OCI-LY1 (cell line): ENCODE measurements around the gene TSR3.

Experiments
- H2AFZ ChIP-seq: fragments of 200-600 bp; sonication (generic), shearing (Covaris generic); 2 replicates; pipeline ENCODE4 v1.6.0; 2014; ENCODE audit warnings: antibody characterized with exemption, mild to moderate bottlenecking, low read length
- H3F3A ChIP-seq: fragments of 200-600 bp; sonication (generic), shearing (Covaris generic); 2 replicates; pipeline ENCODE4 v1.6.0; 2014; ENCODE audit warnings: mild to moderate bottlenecking, antibody characterized with exemption, low read length, moderate library complexity; ENCODE audit not compliant: insufficient read depth
- H3K27ac ChIP-seq: fragments of 200-600 bp; sonication (generic); 2 replicates; pipeline ENCODE4 v1.5.1; 2014; ENCODE audit warnings: low read length, mixed run types, mild to moderate bottlenecking, low read depth; ENCODE audit not compliant: poor library complexity, severe bottlenecking
- H3K27me3 ChIP-seq: fragments of 200-600 bp; sonication (generic); 2 replicates; pipeline ENCODE4 v1.6.0; 2014; ENCODE audit warnings: antibody characterized with exemption, mild to moderate bottlenecking, low read length, moderate library complexity; ENCODE audit not compliant: insufficient read depth
- H3K36me3 ChIP-seq: fragments of 200-600 bp; sonication (generic); 2 replicates; pipeline ENCODE4 v1.6.1; 2014; ENCODE audit warnings: mild to moderate bottlenecking, antibody characterized with exemption, low read length, moderate library complexity, mixed read lengths; ENCODE audit not compliant: insufficient read depth
- H3K4me1 ChIP-seq: fragments of 200-600 bp; sonication (generic); 2 replicates; pipeline ENCODE4 v1.5.1; 2014; ENCODE audit warnings: mild to moderate bottlenecking, low read length, moderate library complexity; ENCODE audit not compliant: insufficient read depth, severe bottlenecking
- H3K4me2 ChIP-seq: fragments of 200-600 bp; sonication (generic), shearing (Covaris generic); 2 replicates; pipeline ENCODE4 v1.6.1; 2014; ENCODE audit warnings: low read length
- H3K4me3 ChIP-seq: fragments of 200-600 bp; sonication (generic); 2 replicates; pipeline ENCODE4 v1.5.1; 2014; ENCODE audit warnings: low read length, low read depth, mild to moderate bottlenecking, mixed read lengths; ENCODE audit not compliant: poor library complexity, severe bottlenecking
- H3K79me2 ChIP-seq: fragments of 200-600 bp; shearing (Covaris generic); 2 replicates; pipeline ENCODE4 v1.6.1; 2016; ENCODE audit warnings: mixed run types, low read length, mixed read lengths; ENCODE audit not compliant: insufficient read depth
- H3K9ac ChIP-seq: fragments of 200-600 bp; sonication (generic), shearing (Covaris generic); 2 replicates; pipeline ENCODE4 v1.6.1; 2014; ENCODE audit warnings: mild to moderate bottlenecking, low read length, mixed read lengths
- H3K9me2 ChIP-seq: fragments of 200-600 bp; sonication (generic), shearing (Covaris generic); 2 replicates; pipeline ENCODE4 v1.6.1; 2014; ENCODE audit warnings: low read depth, mild to moderate bottlenecking, low read length, mixed read lengths
- H3K9me3 ChIP-seq: fragments of 200-600 bp; shearing (Covaris generic); 2 replicates; pipeline ENCODE4 v1.6.1; 2014; ENCODE audit warnings: low read length, mixed read lengths
- H4K20me1 ChIP-seq: fragments of 200-600 bp; sonication (generic), shearing (Covaris generic); 2 replicates; pipeline ENCODE4 v1.6.0; 2016; ENCODE audit warnings: mild to moderate bottlenecking, low read length; ENCODE audit not compliant: insufficient read depth
- EZH2 ChIP-seq: fragments of 200-600 bp; sonication (generic), shearing (Covaris generic); IDR thresholded peaks from 2 replicates; pipeline ENCODE4 v1.8.0; 2017; ENCODE audit warnings: borderline replicate concordance, mixed run types, mild to moderate bottlenecking, antibody characterized with exemption, low read length, moderate library complexity, mixed read lengths
- TF ChIP-seq, protein P1 (sequence below): fragments of 200-600 bp; sonication (generic), shearing (Covaris generic); IDR thresholded peaks from 2 replicates; pipeline ENCODE4 v1.5.1; 2017; ENCODE audit warnings: mild to moderate bottlenecking, antibody characterized with exemption, low read length, moderate library complexity, mixed read lengths

TSR3 gene

DNA sequence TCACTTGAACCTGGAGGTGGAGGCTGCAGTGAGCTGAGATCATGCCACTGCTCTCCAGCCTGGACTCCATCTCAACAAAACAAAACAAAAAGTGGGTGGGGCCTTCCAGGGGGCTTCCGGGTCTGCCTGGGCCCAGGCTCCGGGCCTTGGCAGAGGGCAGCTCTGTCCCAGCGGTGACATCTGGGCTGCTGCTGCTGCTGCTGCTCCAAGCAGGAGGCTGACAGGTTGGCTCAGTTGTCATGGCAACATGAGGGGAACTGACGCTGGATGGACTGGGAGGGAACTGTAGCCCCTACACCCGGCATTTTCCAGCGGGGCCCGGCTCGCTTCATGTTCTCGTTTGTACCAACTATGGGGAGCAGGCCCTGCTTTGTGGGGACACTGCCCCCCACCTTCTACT, 14.2 kb downstream of the TSR3 start:
- H3K4me2 ChIP-seq: peak overlapping the region; percentile 8; the same call in 1 of the 2 replicates

DNA sequence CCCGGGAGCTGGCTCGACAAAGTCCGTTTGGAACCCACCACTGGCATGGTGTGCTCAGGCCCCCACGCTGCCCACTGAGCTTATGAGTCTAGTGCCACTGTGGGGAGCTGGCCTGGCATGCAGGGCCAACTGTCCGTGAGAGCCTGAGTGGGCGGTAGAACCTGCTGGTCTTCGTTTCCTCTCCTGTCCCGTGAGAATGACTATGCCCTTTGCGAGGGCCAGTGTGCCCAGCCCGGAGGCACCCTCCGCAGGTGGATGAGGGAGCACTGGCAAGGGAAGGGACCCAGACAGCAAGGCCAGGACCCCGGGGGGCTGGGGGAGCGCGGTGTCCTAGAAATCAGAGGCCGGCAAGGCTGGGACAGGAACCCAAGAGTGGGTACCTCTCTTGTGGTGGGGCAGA, 15.1 kb downstream of the TSR3 start:
- Histone ChIP-seq H3K9me2 (no peaks in the 10 kb centered on the region), H3K4me3 (no peak overlapping the region), H3F3A (no peaks in the 10 kb centered on the region; the same call in 1 of the 2 replicates)

More for the DNA sequence above, 14.2 kb downstream of the TSR3 start:
- H3K9me2 ChIP-seq: no peaks in the 10 kb centered on the region
- peak overlapping the region; percentile 14 for H3K4me3 ChIP-seq
- peaks cover 16% of the 10 kb centered on the region; the same call in 1 of the 2 replicates for H3K27me3 ChIP-seq
- TF ChIP-seq EZH2: no peak
- TF ChIP-seq, protein P1, sequence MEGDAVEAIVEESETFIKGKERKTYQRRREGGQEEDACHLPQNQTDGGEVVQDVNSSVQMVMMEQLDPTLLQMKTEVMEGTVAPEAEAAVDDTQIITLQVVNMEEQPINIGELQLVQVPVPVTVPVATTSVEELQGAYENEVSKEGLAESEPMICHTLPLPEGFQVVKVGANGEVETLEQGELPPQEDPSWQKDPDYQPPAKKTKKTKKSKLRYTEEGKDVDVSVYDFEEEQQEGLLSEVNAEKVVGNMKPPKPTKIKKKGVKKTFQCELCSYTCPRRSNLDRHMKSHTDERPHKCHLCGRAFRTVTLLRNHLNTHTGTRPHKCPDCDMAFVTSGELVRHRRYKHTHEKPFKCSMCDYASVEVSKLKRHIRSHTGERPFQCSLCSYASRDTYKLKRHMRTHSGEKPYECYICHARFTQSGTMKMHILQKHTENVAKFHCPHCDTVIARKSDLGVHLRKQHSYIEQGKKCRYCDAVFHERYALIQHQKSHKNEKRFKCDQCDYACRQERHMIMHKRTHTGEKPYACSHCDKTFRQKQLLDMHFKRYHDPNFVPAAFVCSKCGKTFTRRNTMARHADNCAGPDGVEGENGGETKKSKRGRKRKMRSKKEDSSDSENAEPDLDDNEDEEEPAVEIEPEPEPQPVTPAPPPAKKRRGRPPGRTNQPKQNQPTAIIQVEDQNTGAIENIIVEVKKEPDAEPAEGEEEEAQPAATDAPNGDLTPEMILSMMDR: no peak
- no peaks in the 10 kb centered on the region for H3K36me3 ChIP-seq
- H3K4me1 ChIP-seq: peaks cover 24% of the 10 kb centered on the region
- H3K27ac ChIP-seq: no peak overlapping the region
- no peaks in the 10 kb centered on the region for H3K79me2 ChIP-seq
- no peaks in the 10 kb centered on the region; the same call in 1 of the 2 replicates for H3F3A ChIP-seq
- no peaks in the 10 kb centered on the region for H4K20me1 ChIP-seq
- H3K9ac ChIP-seq: no peak overlapping the region; the same call in 1 of the 2 replicates
- H2AFZ ChIP-seq: no peak overlapping the region
- H3K9me3 ChIP-seq: no peaks in the 10 kb centered on the region

DNA sequence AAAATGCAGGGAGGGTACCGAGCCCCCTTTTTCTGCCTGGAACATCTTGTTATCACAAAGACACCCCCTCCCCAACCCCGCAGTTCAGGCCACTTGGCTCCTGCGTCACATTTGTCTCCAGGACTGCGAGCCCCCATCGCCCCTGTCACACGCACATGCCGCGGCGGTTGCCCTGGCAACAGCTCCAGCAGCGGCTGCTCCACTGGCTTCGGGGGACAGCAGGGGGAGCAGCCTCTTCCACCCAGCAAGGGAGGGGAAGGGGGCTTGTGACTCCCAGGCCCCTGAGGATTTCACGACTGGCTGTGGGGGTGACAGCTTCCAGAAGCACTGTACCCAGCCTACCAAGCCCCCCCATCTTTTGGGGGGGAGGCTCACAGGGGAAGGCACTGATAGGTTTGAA, 15.7 kb downstream of the TSR3 start:
- Histone ChIP-seq H3K9me3 (no peaks in the 10 kb centered on the region), H3K27ac (no peak overlapping the region), H3F3A (no peaks in the 10 kb centered on the region; the same call in 1 of the 2 replicates), H3K4me3 (no peak overlapping the region), H3K9ac (no peak overlapping the region), H3K4me1 (peaks cover 33% of the 10 kb centered on the region), H3K27me3 (peaks cover 16% of the 10 kb centered on the region; the same call in 1 of the 2 replicates), H3K36me3 (no peaks in the 10 kb centered on the region), H3K79me2 (no peaks in the 10 kb centered on the region), H3K9me2 (no peaks in the 10 kb centered on the region), H3K4me2 (no peak overlapping the region), H2AFZ (no peak overlapping the region), H4K20me1 (no peaks in the 10 kb centered on the region)
- TF ChIP-seq, protein P1: 0 out of 2 replicates have a peak, but pooled peaks have one; percentile 12
- TF ChIP-seq EZH2: no peak

More for the DNA sequence above, 15.1 kb downstream of the TSR3 start:
- H3K9ac ChIP-seq: no peak overlapping the region
- no peaks in the 10 kb centered on the region for H3K9me3 ChIP-seq
- no peak overlapping the region for H3K27ac ChIP-seq
- H3K79me2 ChIP-seq: no peaks in the 10 kb centered on the region
- H3K27me3 ChIP-seq: peaks cover 16% of the 10 kb centered on the region; the same call in 1 of the 2 replicates
- H3K4me2 ChIP-seq: no peak overlapping the region
- peaks cover 26% of the 10 kb centered on the region for H3K4me1 ChIP-seq
- H3K36me3 ChIP-seq: no peaks in the 10 kb centered on the region
- H2AFZ ChIP-seq: no peak overlapping the region
- no peaks in the 10 kb centered on the region for H4K20me1 ChIP-seq
- TF ChIP-seq, protein P1: no peak
- TF ChIP-seq EZH2: no peak
